ENCODE measurements around the gene ICA1L. TPM values are rescaled to one million over a fixed set of nuclear protein-coding genes. Genes with fewer than 3 reads are reported as not detected.
A peak's percentile ranks its signal among the peaks of the same experiment; 100 is the strongest.
"Not testable (repeated sequence)": the region's sequence is repeated elsewhere in the genome, so short reads cannot be mapped to it uniquely, and the experiment has no call there.

The ICA1L gene
- 2.0 and 3.4 TPM in 2 replicates for total RNA-seq (2014; rRNA removed; shearing (Covaris generic))

DNA sequence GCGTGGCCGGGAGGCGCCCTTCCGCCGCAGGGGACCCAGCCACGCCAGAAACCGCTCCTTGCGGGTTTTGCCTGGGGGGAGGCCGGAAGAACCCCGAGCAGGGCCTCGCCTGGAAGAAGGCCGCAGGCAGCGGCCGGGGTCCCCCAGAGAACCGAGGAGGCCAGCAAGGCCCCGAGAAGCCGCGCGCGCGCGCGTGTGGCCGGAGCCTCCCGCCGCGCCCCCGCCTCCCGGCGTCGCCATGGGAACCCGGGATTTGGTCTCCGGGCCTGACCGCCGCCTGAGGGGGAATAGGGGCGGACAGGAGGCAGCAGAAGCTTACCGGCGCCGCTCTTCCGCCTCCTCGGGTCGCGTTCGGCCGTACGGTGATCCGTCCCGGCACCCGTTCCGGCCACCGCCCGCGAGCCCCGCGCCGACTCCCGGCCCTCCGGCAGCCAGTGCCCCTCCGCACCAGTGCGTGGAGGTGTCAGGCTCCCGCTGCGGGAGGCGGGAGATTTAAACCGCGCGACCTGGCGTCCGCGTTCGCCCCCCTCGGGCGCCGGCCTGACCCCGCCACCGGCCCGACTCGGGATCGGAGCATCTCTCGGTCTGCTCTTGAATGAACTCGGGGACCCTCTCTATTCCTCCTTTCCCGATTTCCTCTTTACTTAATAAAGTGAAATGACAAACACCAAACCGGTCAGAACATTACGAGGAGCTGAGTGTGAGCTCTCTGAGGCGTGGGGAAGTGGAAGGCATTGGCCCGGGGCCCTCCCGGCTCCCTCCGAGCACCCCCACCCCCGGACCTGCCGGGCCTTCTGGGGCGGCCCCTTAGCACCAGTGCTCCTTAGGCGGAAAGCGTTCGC is at the start of gene ICA1L:
Gene ICA1L, minus strand, starts transcription at position 467 of the 842 bp plus-strand sequence. CDS start 42,757 bp downstream, outside the sequence.
- H3K36me3 ChIP-seq = no peaks in the 10 kb centered on the region
- H3K9me3 ChIP-seq (replicated peaks) = no peaks in the 10 kb centered on the region
- peak within 1 kb of the TSS; percentile 64 for H3K4me3 ChIP-seq
- H3K27ac ChIP-seq = peak within 1 kb of the TSS; percentile 14; the same call in 1 of the 2 replicates
- H3K4me1 ChIP-seq (replicated peaks) = no peaks in the 10 kb centered on the region
- peak; percentile 66 to 84 for DNase-seq (ENCODE audit: low read depth in 1 of 2, low spot score in 2 of 2)
- no peaks in the 10 kb centered on the region for H3K27me3 ChIP-seq (replicated peaks)

DNA sequence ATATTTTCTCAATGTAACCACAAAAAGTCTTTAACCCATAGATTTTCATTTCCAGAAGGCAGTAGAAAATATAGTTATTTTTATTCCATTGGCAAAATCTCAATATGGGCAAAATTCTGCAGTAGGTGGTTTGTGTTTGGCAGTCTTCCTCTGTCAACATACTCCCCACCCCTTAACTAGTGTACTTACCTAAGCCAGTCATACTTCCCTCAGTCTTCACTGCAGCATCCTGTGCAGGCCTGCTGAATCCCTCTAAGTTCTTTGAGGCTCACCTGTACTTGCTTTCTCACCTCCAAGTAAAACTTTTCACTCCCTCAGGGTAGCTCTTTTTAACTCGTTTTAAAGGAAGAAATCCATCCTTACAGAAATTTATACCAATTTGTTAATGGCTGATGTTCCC is 47.3 kb upstream of the ICA1L start:
- H3K4me1 ChIP-seq (replicated peaks) = no peaks in the 10 kb centered on the region
- no peak overlapping the region for H3K4me3 ChIP-seq
- H3K36me3 ChIP-seq = no peaks in the 10 kb centered on the region
- H3K27ac ChIP-seq = no peak overlapping the region
- H3K27me3 ChIP-seq (replicated peaks) = no peaks in the 10 kb centered on the region
- no peaks in the 10 kb centered on the region for H3K9me3 ChIP-seq (replicated peaks)
- no peak for DNase-seq (ENCODE audit: low read depth in 1 of 2, low spot score in 2 of 2)

DNA sequence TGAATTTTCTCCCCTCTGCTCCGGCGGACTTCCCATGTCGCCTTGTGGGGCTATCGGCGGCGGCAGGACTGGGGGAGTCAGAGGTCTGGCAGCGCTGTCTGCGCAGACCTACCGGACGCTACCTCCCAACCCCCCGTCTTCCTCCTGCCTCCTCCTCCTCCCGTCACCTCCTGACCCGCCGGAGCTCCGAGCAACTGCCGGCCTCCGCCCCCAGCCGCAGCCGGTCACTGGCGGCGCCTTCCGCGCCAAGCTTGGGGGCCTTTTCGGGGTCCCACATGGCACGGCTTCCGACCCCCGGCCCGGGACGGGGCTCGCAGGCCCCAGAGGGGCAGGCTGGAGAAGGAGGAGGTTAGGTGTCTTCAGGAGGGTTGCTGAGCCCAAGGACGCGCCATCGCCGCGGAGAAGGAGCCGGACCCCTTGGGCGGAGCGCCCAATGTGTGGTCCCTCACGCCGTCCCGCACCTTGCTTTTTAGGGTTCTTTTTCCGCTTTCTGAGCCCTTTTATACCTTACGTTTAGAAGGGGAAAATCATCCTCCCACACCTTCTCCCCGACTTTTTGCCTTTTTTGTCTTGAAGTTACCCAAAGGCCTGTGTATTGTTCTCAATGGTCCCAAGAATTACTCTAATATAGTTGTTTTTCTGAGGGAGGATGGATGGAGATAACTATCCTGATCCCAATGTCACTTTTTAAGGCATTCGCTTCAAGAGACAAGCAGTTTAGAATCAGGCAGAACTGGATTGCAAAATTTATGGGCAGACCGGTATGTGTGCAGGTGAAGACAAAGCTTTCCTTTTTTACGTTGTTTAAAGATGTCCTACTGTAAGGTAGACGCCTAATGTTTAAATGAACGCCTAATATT is 41.0 kb upstream of the ICA1L start:
- not testable (repeated sequence) for H3K9me3 ChIP-seq (replicated peaks); H3K27me3 ChIP-seq (replicated peaks); H3K4me1 ChIP-seq (replicated peaks); H3K36me3 ChIP-seq
- Histone ChIP-seq H3K27ac (peak overlapping the region; percentile 77), H3K4me3 (peak overlapping the region; percentile 66)
- peak in 1 of 2 experiments; percentile 77 for DNase-seq (ENCODE audit: low read depth in 1 of 2, low spot score in 2 of 2)

DNA sequence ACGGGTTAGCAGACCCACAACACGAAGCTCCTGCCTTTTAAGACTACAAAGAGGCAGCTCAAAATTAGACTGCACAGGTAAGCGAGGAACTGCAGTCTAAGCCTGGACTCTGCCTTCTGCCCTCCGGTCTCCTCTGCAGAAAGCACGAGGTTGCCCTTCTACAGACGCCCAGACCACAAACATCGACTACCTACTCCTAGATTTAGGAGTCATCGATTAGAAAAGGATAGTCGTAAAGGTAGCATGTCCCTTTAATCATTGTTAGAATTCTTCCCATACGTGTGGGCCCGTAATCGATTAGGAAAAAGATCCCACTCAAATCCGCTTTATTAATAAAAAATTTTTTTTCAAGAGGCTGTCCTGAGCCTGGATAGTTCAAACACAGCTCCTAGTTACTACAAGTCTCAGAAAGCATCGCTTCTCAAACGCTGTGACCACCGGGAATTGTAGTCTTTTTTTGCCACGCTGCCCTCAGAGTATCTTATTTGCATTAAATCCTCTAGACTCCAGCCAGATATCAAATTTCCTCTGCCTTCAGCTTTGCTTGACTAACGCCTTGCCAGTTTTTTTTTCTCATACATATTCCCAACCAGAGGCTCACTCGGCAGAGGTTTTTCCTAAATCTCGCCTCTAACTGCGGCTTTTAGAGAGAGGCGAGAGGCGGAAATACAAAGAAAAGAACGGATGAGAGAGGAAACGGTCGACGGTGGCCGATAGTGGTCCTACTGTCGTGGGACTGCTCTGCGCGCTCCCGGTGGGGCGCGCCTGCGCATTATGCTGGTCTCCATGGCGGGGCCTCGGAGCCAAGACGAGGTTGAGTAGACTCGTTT is 40.2 kb upstream of the ICA1L start, which contains the start of the genes CARF and WDR12:
Gene CARF, plus strand, starts transcription at position 764 of the 830 bp plus-strand sequence. CDS start 29,628 bp downstream, outside the sequence.
Gene WDR12, minus strand, starts transcription at position 162 of the 830 bp plus-strand sequence. CDS start 197 bp downstream, outside the sequence.
- Histone ChIP-seq H3K4me3 (peak within 1 kb of the TSS; percentile 66), H3K27ac (peak within 1 kb of the TSS; percentile 77), H3K36me3 (no peaks in the 10 kb centered on the region), H3K27me3 (replicated peaks) (no peaks in the 10 kb centered on the region), H3K4me1 (replicated peaks) (0 out of 2 replicates have a peak, but pooled peaks cover 3% of the 10 kb centered on the region), H3K9me3 (replicated peaks) (no peaks in the 10 kb centered on the region)
- peak; percentile 93 to 97 for DNase-seq (ENCODE audit: low read depth in 1 of 2, low spot score in 2 of 2)

DNA sequence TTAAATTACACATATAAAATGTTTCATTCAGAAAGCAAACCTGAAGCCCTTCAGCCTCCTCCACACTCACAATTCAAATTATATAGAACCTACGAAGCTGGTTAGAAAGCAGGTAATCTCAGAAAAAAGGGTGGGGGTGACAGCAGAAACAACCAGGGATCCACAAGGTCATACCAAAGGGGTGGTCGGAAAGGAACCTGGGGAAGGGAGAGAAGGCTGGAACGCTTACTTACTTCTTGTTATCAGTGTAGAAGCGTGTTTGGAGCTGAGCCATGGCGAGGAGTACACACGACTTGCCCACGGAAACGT is 39.6 kb upstream of the ICA1L start:
- Histone ChIP-seq H3K4me3 (peak overlapping the region; percentile 66), H3K4me1 (replicated peaks) (0 out of 2 replicates have a peak, but pooled peaks cover 3% of the 10 kb centered on the region), H3K27me3 (replicated peaks) (no peaks in the 10 kb centered on the region), H3K36me3 (peaks cover 2% of the 10 kb centered on the region), H3K9me3 (replicated peaks) (no peaks in the 10 kb centered on the region), H3K27ac (no peak overlapping the region)
- DNase-seq (ENCODE audit: low read depth in 1 of 2, low spot score in 2 of 2) = no peak

DNA sequence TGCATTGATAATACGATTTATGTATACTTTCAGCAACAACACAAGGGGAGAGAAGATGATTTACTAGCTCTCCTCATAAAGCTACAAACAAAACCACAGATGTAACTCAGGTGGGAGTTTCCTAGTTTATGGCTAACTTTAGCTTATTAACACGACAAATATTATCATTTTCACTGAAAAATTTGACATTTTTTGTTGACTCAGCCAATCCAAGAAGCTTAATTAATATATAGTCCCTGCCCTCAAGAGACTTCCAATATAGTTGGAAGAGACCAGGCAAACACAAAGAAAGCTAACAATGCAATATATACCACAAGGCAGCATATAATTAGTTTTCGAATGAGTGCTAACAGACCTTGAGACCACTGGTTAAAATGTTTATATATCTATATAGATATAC is 39.1 kb upstream of the ICA1L start:
- Histone ChIP-seq H3K27ac (no peak overlapping the region), H3K4me3 (peak overlapping the region; percentile 66), H3K4me1 (replicated peaks) (0 out of 2 replicates have a peak, but pooled peaks cover 3% of the 10 kb centered on the region), H3K27me3 (replicated peaks) (no peaks in the 10 kb centered on the region), H3K9me3 (replicated peaks) (no peaks in the 10 kb centered on the region), H3K36me3 (peaks cover 4% of the 10 kb centered on the region)
- no peak for DNase-seq (ENCODE audit: low read depth in 1 of 2, low spot score in 2 of 2)

DNA sequence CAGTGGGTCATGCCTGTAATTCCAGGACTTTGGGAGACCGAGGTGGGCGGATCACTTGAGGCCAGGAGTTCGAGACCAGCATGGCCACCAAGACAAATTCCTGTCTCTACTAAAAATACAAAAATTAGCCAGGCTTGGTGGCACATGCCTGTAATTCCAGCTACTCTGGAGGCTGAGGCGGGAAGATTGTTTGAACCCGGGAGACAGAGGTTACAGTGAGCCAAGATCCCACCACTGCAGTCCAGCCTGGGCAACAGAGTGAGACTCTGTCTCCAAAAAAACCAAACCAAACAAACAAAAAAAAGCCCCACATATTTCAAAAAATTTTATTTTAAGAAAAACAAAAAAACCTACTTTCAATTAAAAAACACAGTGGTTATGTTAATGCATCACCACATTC is 38.7 kb upstream of the ICA1L start:
- DNase-seq (ENCODE audit: low read depth in 1 of 2, low spot score in 2 of 2); H3K9me3 ChIP-seq (replicated peaks); H3K27ac ChIP-seq; H3K27me3 ChIP-seq (replicated peaks); H3K4me1 ChIP-seq (replicated peaks); H3K36me3 ChIP-seq: not testable (repeated sequence)
- H3K4me3 ChIP-seq = peak overlapping the region; percentile 66; the same call in 1 of the 2 replicates

DNA sequence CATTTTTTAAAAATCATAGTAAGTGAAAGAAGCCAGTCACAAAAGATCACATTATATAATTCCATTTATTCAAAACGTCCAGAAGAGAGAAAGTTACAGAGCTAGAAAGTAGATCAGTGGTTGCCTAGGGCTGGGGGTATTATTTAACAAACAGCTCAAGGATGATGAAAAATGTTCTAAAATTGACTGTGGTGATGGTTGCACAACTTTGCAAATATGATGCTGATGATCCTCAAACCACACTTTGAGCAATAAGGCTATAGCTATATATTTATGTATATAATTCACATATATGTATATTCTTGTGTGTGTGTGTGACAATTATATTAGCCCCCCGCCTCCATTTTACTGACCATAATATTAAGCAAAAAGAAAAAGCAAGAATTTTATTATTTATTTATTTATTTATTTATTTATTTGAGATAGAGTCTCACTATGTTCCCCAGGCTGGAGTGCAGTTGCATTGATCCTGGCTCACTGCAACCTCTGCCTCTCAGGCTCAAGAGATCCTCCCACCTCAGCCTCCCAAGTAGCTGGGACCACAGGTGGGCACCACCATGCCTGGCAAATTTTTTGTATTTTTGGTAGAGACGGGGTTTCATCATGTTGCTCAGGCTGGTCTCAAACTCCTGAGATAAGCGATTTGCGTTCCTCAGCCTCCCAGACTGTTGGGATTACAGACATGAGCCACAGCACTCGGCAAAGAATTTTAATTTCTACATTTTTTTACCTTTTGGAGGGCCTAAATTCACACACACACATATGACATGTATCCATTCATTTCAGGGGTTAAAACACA is 38.0 kb upstream of the ICA1L start:
- H3K27me3 ChIP-seq (replicated peaks) = no peaks in the 10 kb centered on the region
- DNase-seq (ENCODE audit: low read depth in 1 of 2, low spot score in 2 of 2) = no peak
- 0 out of 2 replicates have a peak, but pooled peaks cover 3% of the 10 kb centered on the region for H3K4me1 ChIP-seq (replicated peaks)
- no peaks in the 10 kb centered on the region for H3K9me3 ChIP-seq (replicated peaks)
- no peak overlapping the region for H3K27ac ChIP-seq
- peaks cover 15% of the 10 kb centered on the region for H3K36me3 ChIP-seq
- H3K4me3 ChIP-seq = no peak overlapping the region

DNA sequence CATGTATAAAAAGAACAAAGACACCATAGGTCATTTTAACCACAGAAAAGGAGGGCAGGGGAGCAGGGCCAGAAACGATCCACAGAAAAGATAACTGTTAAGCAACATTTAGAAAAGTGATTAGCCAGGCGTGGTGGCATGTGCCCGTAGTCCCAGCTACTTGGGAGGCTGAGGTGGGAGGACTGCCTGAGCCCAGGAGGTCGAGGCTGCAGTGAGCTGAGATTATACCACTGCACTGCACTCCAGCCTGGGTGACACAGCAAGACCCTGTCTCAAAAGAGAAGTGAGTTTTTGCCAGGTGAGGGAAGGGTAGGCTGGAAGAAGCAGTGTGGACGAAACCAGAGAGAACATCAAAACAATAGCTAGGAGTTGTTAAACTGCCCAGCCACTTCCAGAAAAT is 36.6 kb upstream of the ICA1L start:
- Histone ChIP-seq H3K27me3 (replicated peaks) (no peaks in the 10 kb centered on the region), H3K27ac (no peak overlapping the region)
- no peak for DNase-seq (ENCODE audit: low read depth in 1 of 2, low spot score in 2 of 2)

DNA sequence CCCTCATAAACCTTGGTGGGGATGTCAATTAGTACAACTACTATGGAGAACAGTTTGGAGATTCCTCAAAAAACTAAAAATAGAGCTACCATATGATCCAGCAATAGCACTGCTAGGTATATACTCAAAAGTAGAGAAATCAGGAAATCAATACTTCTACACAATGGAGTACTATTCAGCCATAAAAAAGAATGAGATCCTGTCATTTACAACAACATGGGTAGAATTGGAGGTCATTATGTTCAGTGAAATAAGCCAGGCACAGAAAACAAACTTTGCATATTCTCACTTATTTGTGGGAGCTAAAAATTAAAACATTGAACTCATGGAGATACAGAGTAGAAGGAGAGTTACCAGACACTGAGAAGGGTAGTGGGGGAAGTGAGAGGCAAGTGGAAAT is 33.9 kb upstream of the ICA1L start:
- H3K4me1 ChIP-seq (replicated peaks); DNase-seq (ENCODE audit: low read depth in 1 of 2, low spot score in 2 of 2); H3K9me3 ChIP-seq (replicated peaks); H3K27ac ChIP-seq; H3K4me3 ChIP-seq; H3K27me3 ChIP-seq (replicated peaks): not testable (repeated sequence)
- H3K36me3 ChIP-seq = peaks cover 28% of the 10 kb centered on the region

More for the DNA sequence above, 36.6 kb upstream of the ICA1L start:
- Histone ChIP-seq H3K9me3 (replicated peaks) (no peaks in the 10 kb centered on the region), H3K36me3 (peaks cover 20% of the 10 kb centered on the region), H3K4me1 (replicated peaks) (0 out of 2 replicates have a peak, but pooled peaks cover 3% of the 10 kb centered on the region), H3K4me3 (no peak overlapping the region)

DNA sequence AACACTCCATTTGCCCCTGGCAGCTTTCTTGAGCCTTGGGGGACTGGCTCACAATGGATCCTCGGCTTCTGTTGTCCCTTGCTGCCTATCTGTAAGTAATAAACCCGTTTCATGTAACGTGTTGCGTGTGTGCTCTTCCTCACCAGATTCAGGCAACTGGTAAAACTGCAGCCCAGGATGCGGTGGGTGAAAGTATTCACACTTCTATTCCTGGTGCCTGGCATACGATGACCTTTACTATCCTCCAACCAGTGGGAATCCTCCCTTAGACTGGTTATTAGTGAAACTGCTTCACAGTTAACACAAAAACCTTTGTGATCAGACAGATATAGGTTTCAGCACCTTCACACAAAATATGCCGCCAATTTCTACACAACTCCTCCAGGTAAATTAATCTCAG is 13.6 kb upstream of the ICA1L start:
- DNase-seq (ENCODE audit: low read depth in 1 of 2, low spot score in 2 of 2) = no peak
- H3K36me3 ChIP-seq = peaks cover 22% of the 10 kb centered on the region
- H3K27me3 ChIP-seq (replicated peaks) = no peaks in the 10 kb centered on the region
- no peak overlapping the region for H3K27ac ChIP-seq
- H3K4me3 ChIP-seq = no peak overlapping the region
- H3K9me3 ChIP-seq (replicated peaks) = no peaks in the 10 kb centered on the region
- H3K4me1 ChIP-seq (replicated peaks) = no peaks in the 10 kb centered on the region

DNA sequence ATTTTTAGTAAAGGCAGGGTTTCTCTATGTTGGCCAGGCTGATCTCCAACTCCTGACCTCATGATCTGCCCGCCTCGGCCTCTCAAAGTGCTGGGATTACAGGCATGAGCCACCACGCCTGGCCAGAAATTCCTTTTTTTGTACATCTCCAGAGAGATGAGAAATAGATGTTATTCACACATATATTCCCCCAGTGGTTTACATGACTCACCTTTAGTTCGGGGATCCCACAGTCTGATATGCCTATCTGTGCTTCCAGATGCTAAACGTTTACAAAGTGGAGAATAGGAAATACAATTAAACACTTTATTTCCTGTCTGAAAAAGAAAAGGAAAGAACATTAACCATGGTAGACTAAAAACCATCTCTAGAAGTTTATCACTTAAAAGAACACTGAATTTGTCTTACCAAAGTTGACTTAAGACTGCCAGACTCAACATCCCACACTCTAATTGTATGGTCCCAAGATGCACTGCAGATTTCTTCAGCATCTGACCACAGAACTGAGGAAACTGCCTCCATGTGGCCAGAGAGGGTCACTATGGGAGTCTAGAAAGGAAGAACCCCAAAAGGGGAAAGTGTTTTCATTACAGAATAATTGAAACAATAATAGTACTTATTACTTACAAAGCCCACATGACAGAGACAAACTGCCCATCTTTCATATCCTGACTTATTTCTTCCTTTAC is 12.6 kb upstream of the ICA1L start:
- H3K36me3 ChIP-seq = peaks cover 17% of the 10 kb centered on the region
- no peaks in the 10 kb centered on the region for H3K4me1 ChIP-seq (replicated peaks)
- H3K27me3 ChIP-seq (replicated peaks) = no peaks in the 10 kb centered on the region
- H3K4me3 ChIP-seq = no peak overlapping the region
- no peaks in the 10 kb centered on the region for H3K9me3 ChIP-seq (replicated peaks)
- H3K27ac ChIP-seq = no peak overlapping the region
- DNase-seq (ENCODE audit: low read depth in 1 of 2, low spot score in 2 of 2) = no peak

Measured in SJSA1 (cell line).